ENCODE results near the gene SCNN1A.

SCNN1A gene

DNA sequence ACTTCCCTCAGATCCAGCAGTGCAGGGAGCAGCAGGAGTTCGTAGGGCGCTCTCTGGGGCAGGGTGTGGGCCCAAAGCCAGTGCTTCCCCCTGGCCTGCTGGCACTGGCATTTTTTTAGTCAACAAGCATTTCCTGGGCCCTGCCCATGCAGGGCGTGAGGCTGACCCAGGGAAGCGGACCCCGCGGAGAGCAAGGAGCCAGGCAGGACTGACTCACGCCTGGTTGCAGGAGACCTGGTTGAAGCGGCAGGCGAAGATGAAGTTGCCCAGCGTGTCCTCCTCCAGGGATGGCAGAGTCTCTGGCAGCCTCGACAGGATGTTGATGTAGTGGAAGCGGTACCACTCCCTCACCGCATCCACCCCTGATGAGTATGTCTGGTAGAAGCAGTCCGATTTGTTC lies 13.5 kb downstream of the SCNN1A start:
- H3K4me3 ChIP-seq (ENCODE audit: insufficient read depth, low read length, poor library complexity, severe bottlenecking): no peak overlapping the region
- H4K20me1 ChIP-seq (ENCODE audit: low read depth, low read length): no peaks in the 10 kb centered on the region
- H3K4me2 ChIP-seq (ENCODE audit: low read depth, low read length, poor library complexity, severe bottlenecking): no peak overlapping the region
- H3K9ac ChIP-seq (ENCODE audit: low read length): no peak overlapping the region
- no peak overlapping the region for H3K27ac ChIP-seq (ENCODE audit: low read depth, low read length)
- no peaks in the 10 kb centered on the region for H3K27me3 ChIP-seq (ENCODE audit: low read length)
- TF ChIP-seq, protein P1, sequence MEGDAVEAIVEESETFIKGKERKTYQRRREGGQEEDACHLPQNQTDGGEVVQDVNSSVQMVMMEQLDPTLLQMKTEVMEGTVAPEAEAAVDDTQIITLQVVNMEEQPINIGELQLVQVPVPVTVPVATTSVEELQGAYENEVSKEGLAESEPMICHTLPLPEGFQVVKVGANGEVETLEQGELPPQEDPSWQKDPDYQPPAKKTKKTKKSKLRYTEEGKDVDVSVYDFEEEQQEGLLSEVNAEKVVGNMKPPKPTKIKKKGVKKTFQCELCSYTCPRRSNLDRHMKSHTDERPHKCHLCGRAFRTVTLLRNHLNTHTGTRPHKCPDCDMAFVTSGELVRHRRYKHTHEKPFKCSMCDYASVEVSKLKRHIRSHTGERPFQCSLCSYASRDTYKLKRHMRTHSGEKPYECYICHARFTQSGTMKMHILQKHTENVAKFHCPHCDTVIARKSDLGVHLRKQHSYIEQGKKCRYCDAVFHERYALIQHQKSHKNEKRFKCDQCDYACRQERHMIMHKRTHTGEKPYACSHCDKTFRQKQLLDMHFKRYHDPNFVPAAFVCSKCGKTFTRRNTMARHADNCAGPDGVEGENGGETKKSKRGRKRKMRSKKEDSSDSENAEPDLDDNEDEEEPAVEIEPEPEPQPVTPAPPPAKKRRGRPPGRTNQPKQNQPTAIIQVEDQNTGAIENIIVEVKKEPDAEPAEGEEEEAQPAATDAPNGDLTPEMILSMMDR (IDR thresholded peaks at IDR 0.05; ENCODE audit: insufficient read depth, low read length, poor library complexity, severe bottlenecking): no peak
- TF ChIP-seq EZH2phosphoT487 (conservative IDR thresholded peaks at IDR 0.05; ENCODE audit: low read length): no peak
- no peaks in the 10 kb centered on the region for H3K79me2 ChIP-seq (ENCODE audit: insufficient read depth, low read length)
- H3K36me3 ChIP-seq (ENCODE audit: low read length): no peaks in the 10 kb centered on the region
- no peak overlapping the region for H2AFZ ChIP-seq (ENCODE audit: low read depth, low read length, severe bottlenecking)
- H3K9me3 ChIP-seq (ENCODE audit: insufficient read depth, low read length): no peaks in the 10 kb centered on the region
- no peaks in the 10 kb centered on the region for H3F3A ChIP-seq (ENCODE audit: insufficient read depth)
- H3K9me2 ChIP-seq (replicated peaks; ENCODE audit: insufficient read depth, low read length): no peaks in the 10 kb centered on the region

DNA sequence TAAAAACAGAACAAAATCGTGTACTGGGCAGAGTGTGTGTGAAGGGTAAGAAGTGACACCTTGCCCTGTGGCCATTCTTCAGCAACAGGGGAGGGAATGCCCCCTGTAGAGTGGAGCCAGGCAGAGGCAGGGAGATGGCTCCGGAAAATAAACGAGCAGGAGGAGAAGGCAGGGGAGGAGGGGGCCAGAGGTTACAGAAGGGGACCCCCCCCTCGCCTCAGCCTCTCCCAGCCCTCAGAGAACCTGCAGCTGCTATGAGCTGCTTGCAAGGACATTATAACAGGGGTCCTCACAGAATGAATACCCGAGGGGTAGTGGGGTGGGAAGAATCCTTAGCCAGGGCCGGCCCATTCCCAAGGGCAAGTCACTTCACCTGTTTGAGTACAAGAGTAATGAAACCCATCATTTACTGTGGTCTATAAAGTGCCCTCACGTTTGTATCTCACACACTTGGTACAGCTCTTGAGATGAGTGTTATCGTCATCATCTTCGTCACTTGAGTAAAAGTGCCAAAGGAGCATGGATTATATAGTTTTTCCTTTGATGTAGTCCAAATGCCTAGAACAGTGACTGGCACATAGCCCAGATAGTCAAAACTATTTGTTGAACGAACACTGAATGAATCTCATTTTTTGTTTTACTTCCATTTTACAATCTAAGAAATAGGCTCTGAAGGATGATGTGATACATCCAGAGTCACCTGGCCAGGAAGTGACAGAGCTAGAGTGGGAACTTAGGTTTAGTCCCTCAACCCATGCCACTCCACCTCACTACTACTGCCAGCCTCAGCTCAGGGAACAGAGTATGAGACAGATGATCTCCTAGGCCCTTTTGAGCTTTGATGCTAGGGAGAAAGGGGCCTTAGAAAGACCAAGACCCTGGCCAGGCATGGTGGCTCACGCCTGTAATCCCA lies 14.5 kb downstream of the SCNN1A start:
- Histone ChIP-seq H3K9me3 (ENCODE audit: insufficient read depth, low read length) (no peaks in the 10 kb centered on the region), H2AFZ (ENCODE audit: low read depth, low read length, severe bottlenecking) (no peak overlapping the region), H3F3A (ENCODE audit: insufficient read depth) (no peaks in the 10 kb centered on the region), H3K36me3 (ENCODE audit: low read length) (no peaks in the 10 kb centered on the region), H3K27me3 (ENCODE audit: low read length) (no peaks in the 10 kb centered on the region), H3K9me2 (replicated peaks; ENCODE audit: insufficient read depth, low read length) (no peaks in the 10 kb centered on the region), H3K27ac (ENCODE audit: low read depth, low read length) (no peak overlapping the region), H3K9ac (ENCODE audit: low read length) (no peak overlapping the region), H3K4me3 (ENCODE audit: insufficient read depth, low read length, poor library complexity, severe bottlenecking) (no peak overlapping the region), H3K4me2 (ENCODE audit: low read depth, low read length, poor library complexity, severe bottlenecking) (no peak overlapping the region), H4K20me1 (ENCODE audit: low read depth, low read length) (no peaks in the 10 kb centered on the region), H3K79me2 (ENCODE audit: insufficient read depth, low read length) (no peaks in the 10 kb centered on the region)
- TF ChIP-seq, protein P1 (IDR thresholded peaks at IDR 0.05; ENCODE audit: insufficient read depth, low read length, poor library complexity, severe bottlenecking): no peak
- TF ChIP-seq EZH2phosphoT487 (conservative IDR thresholded peaks at IDR 0.05; ENCODE audit: low read length): no peak

DNA sequence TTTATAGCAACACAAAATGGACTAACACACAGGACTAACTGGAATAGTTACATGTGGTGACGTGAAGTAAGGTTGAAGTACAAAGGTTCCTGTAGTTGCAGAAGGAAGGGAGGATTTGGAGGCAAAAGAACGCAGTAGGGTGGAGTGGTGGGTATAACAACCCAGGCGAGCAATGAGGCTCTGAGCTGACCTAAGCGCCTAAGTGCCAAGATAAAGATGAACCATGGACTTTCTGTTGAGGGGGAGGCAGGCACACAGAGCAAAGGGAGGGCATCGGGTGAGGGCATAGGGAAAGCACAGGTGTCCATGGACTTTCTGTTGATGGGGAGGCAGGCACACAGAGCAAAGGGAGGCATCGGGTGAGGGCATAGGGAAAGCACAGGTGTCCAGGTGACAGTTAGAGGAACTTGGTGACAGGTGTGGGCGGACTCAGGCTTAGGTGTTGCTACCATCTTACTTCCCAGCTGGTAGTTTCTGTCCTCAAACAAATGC lies 15.2 kb downstream of the SCNN1A start:
- Histone ChIP-seq H3K27me3 (ENCODE audit: low read length) (no peaks in the 10 kb centered on the region), H3K79me2 (ENCODE audit: insufficient read depth, low read length) (no peaks in the 10 kb centered on the region), H3K4me3 (ENCODE audit: insufficient read depth, low read length, poor library complexity, severe bottlenecking) (no peak overlapping the region), H3F3A (ENCODE audit: insufficient read depth) (no peaks in the 10 kb centered on the region), H4K20me1 (ENCODE audit: low read depth, low read length) (no peaks in the 10 kb centered on the region), H3K27ac (ENCODE audit: low read depth, low read length) (no peak overlapping the region), H3K4me2 (ENCODE audit: low read depth, low read length, poor library complexity, severe bottlenecking) (no peak overlapping the region), H3K9me3 (ENCODE audit: insufficient read depth, low read length) (no peaks in the 10 kb centered on the region), H3K36me3 (ENCODE audit: low read length) (no peaks in the 10 kb centered on the region), H2AFZ (ENCODE audit: low read depth, low read length, severe bottlenecking) (no peak overlapping the region), H3K9ac (ENCODE audit: low read length) (no peak overlapping the region), H3K9me2 (replicated peaks; ENCODE audit: insufficient read depth, low read length) (no peaks in the 10 kb centered on the region)
- TF ChIP-seq EZH2phosphoT487 (conservative IDR thresholded peaks at IDR 0.05; ENCODE audit: low read length): no peak
- TF ChIP-seq, protein P1 (IDR thresholded peaks at IDR 0.05; ENCODE audit: insufficient read depth, low read length, poor library complexity, severe bottlenecking): no peak
